Transverse colon (tissue), 3 donors: ENCODE results near the gene GBP6.

Source experiments
- EP300 ChIP-seq: sonication (generic); formaldehyde crosslinking; IDR thresholded peaks from one replicate; pipeline ENCODE4 v1.6.1; 2017; ENCODE audit warnings: antibody characterized with exemption, low read depth
- POLR2A ChIP-seq: fragments of 450-650 bp; IDR thresholded peaks from one replicate; pipeline ENCODE4 v1.6.1; 2016; ENCODE audit warnings: antibody characterized with exemption, mild to moderate bottlenecking, moderate library complexity
- TF ChIP-seq, protein P1 (sequence below), 5 experiments: fragments of 200-600 bp in 3 of 5; fragments of 450-650 bp in 2 of 5; sonication (generic) in 3 of 5; IDR thresholded peaks; 1 replicate in 2 of 5; 2 replicates in 3 of 5; pipeline ENCODE4 v1.5.1; 2016 to 2017; ENCODE audit warnings: antibody characterized with exemption in 5 of 5, inconsistent platforms in 3 of 5, mild to moderate bottlenecking in 2 of 5, moderate library complexity in 1 of 5

DNA sequence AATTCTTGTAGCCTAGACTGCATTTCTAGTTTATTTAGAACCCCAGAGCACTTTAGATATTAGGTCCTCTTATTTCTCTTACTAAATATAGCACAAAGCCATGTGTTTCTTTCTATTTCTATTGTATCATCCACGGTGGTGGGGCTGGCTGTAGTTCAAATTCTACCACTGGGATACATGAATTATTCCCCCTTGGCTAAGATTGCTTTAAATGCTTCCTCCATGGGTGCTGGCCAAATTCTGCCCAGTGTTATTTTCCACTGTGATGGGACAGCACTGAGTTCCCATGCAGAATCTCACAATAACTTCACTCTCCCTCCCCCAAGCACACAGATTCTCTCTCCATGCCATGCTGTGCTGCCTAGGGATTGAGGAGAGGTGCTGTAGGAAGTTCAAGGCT lies 41.5 kb upstream of the GBP6 start:
- TF ChIP-seq, protein P1, sequence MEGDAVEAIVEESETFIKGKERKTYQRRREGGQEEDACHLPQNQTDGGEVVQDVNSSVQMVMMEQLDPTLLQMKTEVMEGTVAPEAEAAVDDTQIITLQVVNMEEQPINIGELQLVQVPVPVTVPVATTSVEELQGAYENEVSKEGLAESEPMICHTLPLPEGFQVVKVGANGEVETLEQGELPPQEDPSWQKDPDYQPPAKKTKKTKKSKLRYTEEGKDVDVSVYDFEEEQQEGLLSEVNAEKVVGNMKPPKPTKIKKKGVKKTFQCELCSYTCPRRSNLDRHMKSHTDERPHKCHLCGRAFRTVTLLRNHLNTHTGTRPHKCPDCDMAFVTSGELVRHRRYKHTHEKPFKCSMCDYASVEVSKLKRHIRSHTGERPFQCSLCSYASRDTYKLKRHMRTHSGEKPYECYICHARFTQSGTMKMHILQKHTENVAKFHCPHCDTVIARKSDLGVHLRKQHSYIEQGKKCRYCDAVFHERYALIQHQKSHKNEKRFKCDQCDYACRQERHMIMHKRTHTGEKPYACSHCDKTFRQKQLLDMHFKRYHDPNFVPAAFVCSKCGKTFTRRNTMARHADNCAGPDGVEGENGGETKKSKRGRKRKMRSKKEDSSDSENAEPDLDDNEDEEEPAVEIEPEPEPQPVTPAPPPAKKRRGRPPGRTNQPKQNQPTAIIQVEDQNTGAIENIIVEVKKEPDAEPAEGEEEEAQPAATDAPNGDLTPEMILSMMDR (IDR thresholded peaks at IDR 0.05): no peak
- TF ChIP-seq EP300: no peak
- TF ChIP-seq POLR2A: no peak
